Lung (tissue), 12 donors: Measurements from ENCODE around the gene ZSWIM4. TPM values are rescaled to one million over a fixed set of nuclear protein-coding genes. Genes with fewer than 3 reads are reported as not detected.

Experiments used
- ATAC-seq: fragments of 200-7000 bp; cut with Tn5 transposase; one replicate; pipeline ENCODE4 v1.9.1; 2020; ENCODE audit warnings: moderate number of reproducible peaks; ENCODE audit not compliant: insufficient read depth, low FRiP score
- DNase-seq, 3 donors: peaks; one replicate each; pipeline ENCODE4 v3.0.0-alpha.2; 2013 to 2017
- H3K27ac ChIP-seq, 2 donors: one replicate each; pipeline ENCODE4 v1.5.1; 2013; ENCODE audit warnings: mild to moderate bottlenecking in 2 of 2, moderate library complexity in 2 of 2, control low read depth in 1 of 2, inconsistent platforms in 1 of 2, low read depth in 1 of 2, low read length in 1 of 2
- H3K27me3 ChIP-seq, 3 donors: one replicate each; pipeline ENCODE4 v1.5.1; 2013; ENCODE audit warnings: low read length in 2 of 3; ENCODE audit not compliant: control insufficient read depth in 3 of 3, insufficient read depth in 3 of 3
- H3K36me3 ChIP-seq, 4 donors: one replicate each; pipeline ENCODE4 v1.5.1; 2013; ENCODE audit warnings: low read length in 4 of 4, mild to moderate bottlenecking in 1 of 4, moderate library complexity in 1 of 4; ENCODE audit not compliant: control insufficient read depth in 4 of 4, insufficient read depth in 4 of 4
- H3K4me1 ChIP-seq, 5 donors: one replicate each; pipeline ENCODE4 v1.5.1; 2013; ENCODE audit warnings: low read length in 5 of 5, mild to moderate bottlenecking in 2 of 5, moderate library complexity in 1 of 5; ENCODE audit not compliant: control insufficient read depth in 5 of 5, insufficient read depth in 5 of 5
- H3K4me3 ChIP-seq: one replicate; pipeline ENCODE4 v1.5.1; 2013; ENCODE audit warnings: mild to moderate bottlenecking, control low read depth, moderate library complexity
- H3K9ac ChIP-seq, 2 donors: one replicate each; pipeline ENCODE4 v1.5.1; 2013; ENCODE audit warnings: low read length in 2 of 2, control low read depth in 1 of 2; ENCODE audit not compliant: insufficient read depth in 1 of 2
- H3K9me3 ChIP-seq, 4 donors: one replicate each; pipeline ENCODE4 v1.5.1; 2013; ENCODE audit warnings: low read length in 3 of 4, mild to moderate bottlenecking in 1 of 4, moderate library complexity in 1 of 4; ENCODE audit not compliant: control insufficient read depth in 4 of 4, insufficient read depth in 3 of 4
- WGBS, 2 donors: extraction: QIAGEN DNeasy Blood & Tissue Kit; methylation state at CpG; one replicate each; pipeline ENCODE4 v1.1.7; 2013; 5-methylcytosine and 5-hydroxymethylcytosine counted together
- polyA plus RNA-seq, 2 donors: library from polyadenylated mRNA; stranded (reverse); fragments of 200-250 nt; gene quantifications; one replicate each; pipeline ENCODE4 v1.2.1, GENCODE V29; 2013
- total RNA-seq, 2 donors: library from RNA; depleted of rRNA in 1 of 2; stranded (reverse); fragments of >200 nt in 1 of 2; gene quantifications; one replicate each; pipeline ENCODE4 v1.2.1, GENCODE V29; 2014 to 2021
- TF ChIP-seq, protein P1 (sequence below): IDR thresholded peaks from 2 replicates; pipeline ENCODE4 v1.5.1; 2012; ENCODE audit warnings: mild to moderate bottlenecking; ENCODE audit errors: control extremely low read depth, extremely low read depth
- donor health status: control.
- donor health status: control.
- donor health status: Bipolar disorder and iron deficiency.
- donor health status: healthy.
- donor health status: DM: yes; HTN: yes; CAD: no.

Gene ZSWIM4
- total and polyA plus RNA-seq, 4 donors = 3.7 to 10.5 (median 8.8) TPM

DNA sequence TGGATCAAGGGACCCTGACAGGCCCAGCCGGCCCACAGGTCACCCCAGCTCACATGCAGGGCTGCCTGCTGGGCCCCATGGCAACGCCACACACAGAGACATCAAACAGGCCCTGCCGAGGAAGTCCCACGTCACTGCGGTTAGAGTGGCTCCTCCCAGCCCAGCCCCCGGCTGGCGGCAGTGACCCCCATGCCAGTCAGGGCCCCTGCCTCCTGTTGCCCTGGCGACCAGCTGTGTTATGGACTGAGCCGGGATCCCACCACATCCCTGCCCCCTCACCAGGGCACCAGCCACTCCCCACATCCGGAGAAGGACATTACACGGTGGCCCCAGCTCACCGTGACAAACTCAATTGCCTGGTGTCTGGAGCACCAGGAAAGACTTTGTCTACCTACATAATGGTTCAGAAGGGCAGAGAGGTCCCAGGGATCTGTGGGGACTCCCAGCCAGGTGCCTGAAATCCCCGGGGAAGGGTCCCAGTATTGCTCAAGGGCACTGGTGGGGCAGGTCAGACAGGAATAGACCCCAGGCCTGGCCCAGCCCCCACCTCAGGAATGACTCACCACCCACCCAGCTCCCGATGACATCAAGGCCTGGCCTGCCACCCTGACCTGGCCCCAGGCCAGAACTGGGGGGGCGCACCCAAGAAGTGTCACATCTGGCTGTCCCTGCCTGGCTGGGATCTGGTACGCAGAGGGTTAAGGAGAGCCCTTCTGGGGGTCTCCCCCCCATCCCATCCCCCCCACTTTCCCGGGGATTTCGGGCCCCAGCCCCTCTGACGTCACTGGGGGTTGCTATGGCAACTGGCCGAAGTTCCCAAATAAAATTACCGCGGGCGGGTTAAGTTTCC is 51.5 kb downstream of the ZSWIM4 start:
- TF ChIP-seq, protein P1, sequence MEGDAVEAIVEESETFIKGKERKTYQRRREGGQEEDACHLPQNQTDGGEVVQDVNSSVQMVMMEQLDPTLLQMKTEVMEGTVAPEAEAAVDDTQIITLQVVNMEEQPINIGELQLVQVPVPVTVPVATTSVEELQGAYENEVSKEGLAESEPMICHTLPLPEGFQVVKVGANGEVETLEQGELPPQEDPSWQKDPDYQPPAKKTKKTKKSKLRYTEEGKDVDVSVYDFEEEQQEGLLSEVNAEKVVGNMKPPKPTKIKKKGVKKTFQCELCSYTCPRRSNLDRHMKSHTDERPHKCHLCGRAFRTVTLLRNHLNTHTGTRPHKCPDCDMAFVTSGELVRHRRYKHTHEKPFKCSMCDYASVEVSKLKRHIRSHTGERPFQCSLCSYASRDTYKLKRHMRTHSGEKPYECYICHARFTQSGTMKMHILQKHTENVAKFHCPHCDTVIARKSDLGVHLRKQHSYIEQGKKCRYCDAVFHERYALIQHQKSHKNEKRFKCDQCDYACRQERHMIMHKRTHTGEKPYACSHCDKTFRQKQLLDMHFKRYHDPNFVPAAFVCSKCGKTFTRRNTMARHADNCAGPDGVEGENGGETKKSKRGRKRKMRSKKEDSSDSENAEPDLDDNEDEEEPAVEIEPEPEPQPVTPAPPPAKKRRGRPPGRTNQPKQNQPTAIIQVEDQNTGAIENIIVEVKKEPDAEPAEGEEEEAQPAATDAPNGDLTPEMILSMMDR = no peak
- H3K4me1 ChIP-seq = peaks cover 4 to 51% (median 33%) of the 10 kb centered on the region in 5 donors
- ATAC-seq (peak; percentile 22), DNase-seq (peak; percentile 97 to 99 (median 98))
- H3K36me3 ChIP-seq = no peaks in the 10 kb centered on the region
- WGBS, 2 donors = 2 to 3% methylated on average over 23 of the region's 23 CpGs
- H3K27ac ChIP-seq = peak overlapping the region; percentile 100
- H3K9me3 ChIP-seq = no peaks in the 10 kb centered on the region
- peak overlapping the region; percentile 38 for H3K4me3 ChIP-seq
- no peaks in the 10 kb centered on the region for H3K27me3 ChIP-seq
- peak overlapping the region; percentile 66 to 92 for H3K9ac ChIP-seq

DNA sequence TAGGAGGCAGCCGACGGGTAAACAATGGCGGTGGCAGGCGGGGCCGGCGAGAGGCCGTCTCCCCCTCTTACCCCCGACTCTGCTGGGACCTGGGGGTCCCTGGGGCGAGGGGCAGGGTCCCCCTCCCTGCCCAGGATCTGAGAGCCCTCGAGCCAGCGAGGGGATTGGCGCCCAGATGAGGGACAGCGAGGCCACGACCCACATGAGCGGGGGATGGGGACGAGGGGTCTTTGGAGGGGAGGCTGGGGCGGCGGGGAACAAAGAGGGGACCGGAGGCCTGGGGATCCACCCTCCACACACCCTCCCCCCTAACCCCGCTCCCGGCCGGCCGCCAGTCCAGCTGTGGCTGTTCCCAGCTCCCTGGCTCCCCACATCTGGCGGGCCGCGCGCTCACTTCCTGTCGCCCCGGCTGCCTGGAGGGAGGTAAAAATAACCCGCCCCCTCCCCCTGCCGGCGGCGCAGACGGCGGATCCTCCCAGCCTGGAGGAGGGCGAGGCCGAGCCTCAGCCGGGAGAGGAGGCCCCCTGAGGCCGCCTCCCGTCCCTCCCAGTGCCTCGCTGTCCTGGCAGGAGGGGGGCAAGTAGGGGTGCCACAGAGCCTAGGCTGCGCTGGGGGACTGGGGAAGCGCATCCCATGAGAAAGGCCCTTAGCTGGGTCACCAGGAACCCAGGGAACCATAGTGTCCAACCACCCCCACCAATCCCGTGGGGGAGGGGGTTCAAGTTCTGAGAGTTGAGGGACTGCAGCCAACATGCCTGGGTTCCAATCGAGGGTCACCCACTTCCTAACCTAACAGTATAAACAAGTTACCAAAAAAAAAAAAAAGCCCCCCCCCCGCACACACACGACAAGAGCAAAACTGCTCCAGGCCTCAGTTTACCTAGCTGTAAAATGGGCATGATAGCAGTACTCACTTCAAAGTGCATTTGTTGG is 52.4 kb downstream of the ZSWIM4 start:
- TF ChIP-seq, protein P1 = peak; percentile 26
- peak; percentile 98 to 99 (median 99) for DNase-seq
- Histone ChIP-seq H3K9me3 (no peaks in the 10 kb centered on the region), H3K36me3 (no peaks in the 10 kb centered on the region), H3K9ac (peak overlapping the region; percentile 34 to 92), H3K4me1 (peaks cover 4 to 50% (median 33%) of the 10 kb centered on the region in 5 donors), H3K27me3 (no peaks in the 10 kb centered on the region), H3K4me3 (peak overlapping the region; percentile 38), H3K27ac (peak overlapping the region; percentile 100)
- 3 to 4% methylated on average over 38 to 47 of the region's 47 CpGs for WGBS, 2 donors
- ATAC-seq = peak; percentile 49

DNA sequence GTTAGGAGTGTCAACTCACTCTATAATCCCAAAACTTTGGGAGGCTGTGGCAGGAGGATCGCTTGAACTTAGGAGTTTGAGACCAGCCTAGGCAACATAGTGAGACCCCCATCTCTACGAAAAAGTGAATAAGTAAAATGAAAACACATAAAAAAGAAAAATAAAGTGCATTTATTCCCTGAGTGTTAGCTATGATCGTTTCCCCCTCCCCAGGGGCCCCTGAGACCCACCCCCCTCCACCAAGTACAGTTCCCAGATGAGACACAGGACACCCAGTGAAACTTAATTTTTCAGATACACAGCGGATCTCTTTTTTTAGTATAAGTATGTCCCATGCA is 53.1 kb downstream of the ZSWIM4 start:
- ATAC-seq = no peak
- H3K27ac ChIP-seq = peak overlapping the region; percentile 100
- peaks cover 4 to 46% (median 30%) of the 10 kb centered on the region in 5 donors for H3K4me1 ChIP-seq
- TF ChIP-seq, protein P1 = no peak
- DNase-seq = no peak
- 73 to 81% methylated on average over 4 of the region's 4 CpGs for WGBS, 2 donors
- H3K27me3 ChIP-seq = no peaks in the 10 kb centered on the region
- no peaks in the 10 kb centered on the region for H3K9me3 ChIP-seq
- H3K9ac ChIP-seq = no peak overlapping the region
- no peak overlapping the region for H3K4me3 ChIP-seq
- H3K36me3 ChIP-seq = no peaks in the 10 kb centered on the region
